HCT116 (cell line): ENCODE measurements around the gene TPD52L2. TPM values are rescaled to one million over a fixed set of nuclear protein-coding genes. Genes with fewer than 3 reads are reported as not detected.

Source experiments
- ATAC-seq: fragments of 200-7000 bp; cut with Tn5 transposase; 2 replicates; pipeline ENCODE4 v1.9.1; 2020; ENCODE audit warnings: mild to moderate bottlenecking, moderate library complexity
- BruUV-seq: library from RNA; stranded (reverse); fragments of 400-500 nt; replicated peaks from 2 replicates; lab custom pipeline; 2021; lab: Mats Ljungman, UMichigan
- CTCF ChIA-PET: fragments of 300-600 bp; sonication (Branson Sonifier 250); formaldehyde crosslinking; loops from one replicate; lab custom pipeline; 2021; ENCODE audit warnings: antibody characterized with exemption; lab: Charles Lee
- POLR2A ChIA-PET: fragments of 300-600, 350-600 bp; sonication (Branson Sonifier 250); formaldehyde crosslinking; loops from one replicate; lab custom pipeline; 2021; ENCODE audit warnings: antibody characterized with exemption; lab: Charles Lee
- RAD21 ChIA-PET, 2 experiments: fragments of 300-600 bp; sonication (Branson Sonifier 250); formaldehyde crosslinking; loops; one replicate each; lab custom pipeline; 2023; ENCODE audit warnings: low total read pairs in 2 of 2; ENCODE audit not compliant: uncharacterized antibody in 2 of 2, unreplicated experiment in 2 of 2, low non-redundant PET in 1 of 2; lab: Charles Lee
- DNase-seq: peaks from one replicate; pipeline ENCODE4 v3.0.0-alpha.2; 2010; ENCODE audit warnings: low read depth, low spot score
- H2AFZ ChIP-seq: fragments of 200-600 bp; shearing (Covaris generic), sonication (generic); 2 replicates; pipeline ENCODE4 v1.6.1; 2017; ENCODE audit warnings: low read depth, mixed run types, mixed read lengths, antibody characterized with exemption, low read length; ENCODE audit not compliant: poor library complexity, severe bottlenecking
- H3K27ac ChIP-seq: 2 replicates; pipeline ENCODE4 v1.5.1; 2012; ENCODE audit warnings: low read depth, low read length
- H3K27me3 ChIP-seq: fragments of 200-600 bp; sonication (generic); 2 replicates; pipeline ENCODE4 v1.6.1; 2016; ENCODE audit warnings: mixed run types, low read length, mixed read lengths; ENCODE audit not compliant: insufficient read depth
- H3K36me3 ChIP-seq, 2 experiments: fragments of 200-500 bp in 1 of 2; fragments of 200-600 bp in 1 of 2; sonication (Bioruptor generic) in 1 of 2; sonication (generic) in 1 of 2; 2 replicates each; pipeline versions ENCODE4 v1.5.1 to v1.6.1; 2014 to 2016; ENCODE audit warnings: low read length in 2 of 2, inconsistent platforms in 1 of 2, mixed read lengths in 1 of 2, mixed run types in 1 of 2; ENCODE audit not compliant: insufficient read depth in 2 of 2, control insufficient read depth in 1 of 2
- H3K4me1 ChIP-seq, 2 experiments: fragments of 200-600 bp in 1 of 2; sonication (generic) in 1 of 2; 2 replicates each; pipeline versions ENCODE4 v1.5.1 to v1.6.1; 2012 to 2017; ENCODE audit warnings: low read length in 2 of 2, inconsistent platforms in 1 of 2, mild to moderate bottlenecking in 1 of 2, mixed read lengths in 1 of 2, mixed run types in 1 of 2, moderate library complexity in 1 of 2; ENCODE audit not compliant: insufficient read depth in 2 of 2, control insufficient read depth in 1 of 2
- H3K4me2 ChIP-seq: fragments of 200-600 bp; sonication (generic); 2 replicates; pipeline ENCODE4 v1.6.1; 2017; ENCODE audit warnings: mixed run types, low read length, mixed read lengths
- H3K4me3 ChIP-seq, 2 experiments: fragments of 200-600 bp in 1 of 2; sonication (generic) in 1 of 2; replicated peaks in 1 of 2; 2 replicates each; pipeline ENCODE4 v1.5.1; 2011 to 2016; ENCODE audit warnings: low read length in 2 of 2, control low read depth in 1 of 2, low read depth in 1 of 2, mild to moderate bottlenecking in 1 of 2, mixed read lengths in 1 of 2, mixed run types in 1 of 2
- H3K79me2 ChIP-seq: fragments of 200-600 bp; sonication (generic); 2 replicates; pipeline ENCODE4 v1.6.1; 2017; ENCODE audit warnings: mild to moderate bottlenecking, mixed run types, low read length, moderate library complexity, mixed read lengths; ENCODE audit not compliant: insufficient read depth
- H3K9ac ChIP-seq: fragments of 200-600 bp; sonication (generic); 2 replicates; pipeline ENCODE4 v1.6.1; 2016; ENCODE audit warnings: low read length, mixed read lengths
- H3K9me2 ChIP-seq: fragments of 200-600 bp; sonication (generic), shearing (Covaris generic); 2 replicates; pipeline ENCODE4 v1.6.1; 2017; ENCODE audit warnings: mixed run types, mild to moderate bottlenecking, moderate library complexity; ENCODE audit not compliant: insufficient read depth
- H3K9me3 ChIP-seq, 2 experiments: fragments of 200-500 bp in 1 of 2; fragments of 200-600 bp in 1 of 2; sonication (Bioruptor generic) in 1 of 2; sonication (generic) in 1 of 2; 2 replicates each; pipeline ENCODE4 v1.6.1; 2014 to 2017; ENCODE audit warnings: low read length in 2 of 2, mixed read lengths in 2 of 2, inconsistent platforms in 1 of 2, low read depth in 1 of 2, mild to moderate bottlenecking in 1 of 2, mixed run types in 1 of 2, moderate library complexity in 1 of 2; ENCODE audit not compliant: control insufficient read depth in 1 of 2, insufficient read depth in 1 of 2
- H4K20me1 ChIP-seq: fragments of 200-600 bp; sonication (generic), shearing (Covaris generic); 2 replicates; pipeline ENCODE4 v1.6.1; 2017; ENCODE audit warnings: mixed run types, mild to moderate bottlenecking, moderate library complexity; ENCODE audit not compliant: insufficient read depth
- ATF3 ChIP-seq: IDR thresholded peaks from 2 replicates; pipeline ENCODE4 v1.6.1; 2012
- CBX3 ChIP-seq: IDR thresholded peaks from 2 replicates; pipeline ENCODE4 v1.6.1; 2012; ENCODE audit warnings: low read depth
- CEBPB ChIP-seq: IDR thresholded peaks from 2 replicates; pipeline ENCODE4 v1.6.1; 2012; ENCODE audit warnings: low read depth
- CTCF ChIP-seq, 3 experiments: fragments of 200-600 bp in 1 of 3; sonication (generic) in 1 of 3; IDR thresholded peaks in 2 of 3; conservative IDR thresholded peaks in 1 of 3; 2 replicates each; pipeline ENCODE4 v1.5.1; 2012 to 2017; ENCODE audit warnings: low read depth in 2 of 3, low read length in 2 of 3, antibody characterized with exemption in 1 of 3, borderline replicate concordance in 1 of 3, control low read depth in 1 of 3, mild to moderate bottlenecking in 1 of 3, mixed read lengths in 1 of 3, mixed run types in 1 of 3, moderate library complexity in 1 of 3; ENCODE audit not compliant: insufficient read depth in 1 of 3
- EGR1 ChIP-seq: IDR thresholded peaks from 2 replicates; pipeline ENCODE4 v1.6.1; 2012; ENCODE audit warnings: low read depth
- EZH2 ChIP-seq: fragments of 200-600 bp; sonication (generic); IDR thresholded peaks from 2 replicates; pipeline ENCODE4 v1.6.1; 2017; ENCODE audit warnings: antibody characterized with exemption, mixed run types
- EZH2phosphoT487 ChIP-seq: fragments of 200-600 bp; IDR thresholded peaks from 2 replicates; pipeline ENCODE4 v1.6.1; 2018; ENCODE audit warnings: antibody characterized with exemption, borderline replicate concordance
- FOSL1 ChIP-seq: IDR thresholded peaks from 2 replicates; pipeline ENCODE4 v1.6.1; 2012; ENCODE audit warnings: low read depth
- MAX ChIP-seq: IDR thresholded peaks from 2 replicates; pipeline ENCODE4 v1.6.1; 2012
- POLR2AphosphoS5 ChIP-seq: IDR thresholded peaks from 2 replicates; pipeline ENCODE4 v1.6.1; 2011; ENCODE audit warnings: mild to moderate bottlenecking, low read depth, low read length, moderate library complexity
- REST ChIP-seq: IDR thresholded peaks from 2 replicates; pipeline ENCODE4 v1.6.1; 2012; ENCODE audit warnings: low read depth
- SRF ChIP-seq: IDR thresholded peaks from 2 replicates; pipeline ENCODE4 v1.6.1; 2012; ENCODE audit warnings: low read depth
- YY1 ChIP-seq: IDR thresholded peaks from 2 replicates; pipeline ENCODE4 v1.6.1; 2011; ENCODE audit warnings: low read length, low read depth, moderate library complexity, mild to moderate bottlenecking; ENCODE audit not compliant: insufficient replicate concordance; ENCODE audit errors: extremely low read depth
- intact Hi-C: fragments of 100-400 bp; cut with micrococcal nuclease; formaldehyde crosslinking; loops from 2 replicates; pipeline ENCODE4 v1.10.0; 2022
- total RNA-seq: library from RNA; stranded (reverse); gene quantifications from one replicate; pipeline ENCODE4 v1.2.1, GENCODE V29; 2021; ENCODE audit not compliant: unreplicated experiment

TPD52L2 gene
- total RNA-seq, 1 experiment from 2014 or later, result 149 TPM

GRCh38 chr20:63897978-63898561, 33.0 kb downstream of the TPD52L2 start (continued):
- TF ChIP-seq YY1, result no peak

- no peak overlapping the region for H2AFZ ChIP-seq
- peaks cover 79% of the 10 kb centered on the region for H3K79me2 ChIP-seq
- no TSS peak for BruUV-seq
- H4K20me1 ChIP-seq, result peaks cover 15% of the 10 kb centered on the region; the same call in 1 of the 2 replicates
- intact Hi-C loops, result no loop called here
- ChIA-PET POLR2A (no interaction called here), RAD21 (no interaction called here), CTCF (no interaction called here)
- peaks cover 28 to 65% of the 10 kb centered on the region in 2 experiments for H3K4me1 ChIP-seq
- no peak overlapping the region for H3K4me2 ChIP-seq
- H3K4me3 ChIP-seq, result no peak overlapping the region
- no peak overlapping the region for H3K27ac ChIP-seq
- no peaks in the 10 kb centered on the region for H3K9me3 ChIP-seq
- no peaks in the 10 kb centered on the region for H3K27me3 ChIP-seq
- TF ChIP-seq POLR2AphosphoS5, result no peak
- no peak for TF ChIP-seq EZH2phosphoT487
- no peak for TF ChIP-seq SRF
- TF ChIP-seq REST, result no peak
- TF ChIP-seq ATF3, result no peak
- no peak for TF ChIP-seq FOSL1
- TF ChIP-seq CEBPB, result no peak
- TF ChIP-seq CBX3, result no peak
- no peak for TF ChIP-seq EZH2
- no peak for TF ChIP-seq EGR1
- TF ChIP-seq CTCF (IDR thresholded peaks at IDR 0.05 in 2 of 3, conservative IDR thresholded peaks at IDR 0.05 in 1 of 3; ENCODE audit: borderline replicate concordance in 1 of 3, insufficient read depth in 1 of 3, low read depth in 2 of 3, low read length in 2 of 3), result no peak
- no peak for TF ChIP-seq MAX
- no peaks in the 10 kb centered on the region for H3K9me2 ChIP-seq
- no peak overlapping the region for H3K9ac ChIP-seq
- H3K36me3 ChIP-seq, result no peaks in the 10 kb centered on the region
- DNase-seq, result no peak
- no peak for ATAC-seq
Observed at GRCh38 chr20:63898882-63899558, 34.0 kb downstream of the TPD52L2 start.
